ENCODE results near the gene IGDCC3.

IGDCC3 gene

GRCh38 chr15:65361708-65362459, 15.9 kb downstream of the IGDCC3 start:
- H3K4me3 ChIP-seq (ENCODE audit: low read depth, low read length, poor library complexity, severe bottlenecking): no peak overlapping the region
- no peaks in the 10 kb centered on the region for H3K9me2 ChIP-seq (ENCODE audit: low read depth, low read length)
- no peaks in the 10 kb centered on the region for H3K79me2 ChIP-seq (ENCODE audit: insufficient read depth, low read length)
- H3K36me3 ChIP-seq (ENCODE audit: insufficient read depth, low read length): no peaks in the 10 kb centered on the region
- H3K4me1 ChIP-seq (ENCODE audit: insufficient read depth, low read length, severe bottlenecking): no peaks in the 10 kb centered on the region
- H2AFZ ChIP-seq (ENCODE audit: low read length): no peak overlapping the region
- H3K9me3 ChIP-seq (ENCODE audit: low read length): no peaks in the 10 kb centered on the region
- no peak for TF ChIP-seq CTCF (IDR thresholded peaks at IDR 0.05; ENCODE audit: low read length)
- no peak overlapping the region for H3K27ac ChIP-seq (ENCODE audit: low read depth, low read length, poor library complexity, severe bottlenecking)
- H3K9ac ChIP-seq (ENCODE audit: low read length): no peak overlapping the region
- no peak overlapping the region for H3K4me2 ChIP-seq (ENCODE audit: low read length)
- no peaks in the 10 kb centered on the region for H3K27me3 ChIP-seq (ENCODE audit: insufficient read depth, low read length)
- H3F3A ChIP-seq (ENCODE audit: insufficient read depth, low read length): no peaks in the 10 kb centered on the region
- no peaks in the 10 kb centered on the region for H4K20me1 ChIP-seq (ENCODE audit: insufficient read depth, low read length)

GRCh38 chr15:65360506-65360905, 17.3 kb downstream of the IGDCC3 start:
- no peaks in the 10 kb centered on the region for H4K20me1 ChIP-seq (ENCODE audit: insufficient read depth, low read length)
- H3K9me3 ChIP-seq (ENCODE audit: low read length): no peaks in the 10 kb centered on the region
- H3K9me2 ChIP-seq (ENCODE audit: low read depth, low read length): no peaks in the 10 kb centered on the region
- H2AFZ ChIP-seq (ENCODE audit: low read length): no peak overlapping the region
- no peak overlapping the region for H3K4me3 ChIP-seq (ENCODE audit: low read depth, low read length, poor library complexity, severe bottlenecking)
- H3F3A ChIP-seq (ENCODE audit: insufficient read depth, low read length): no peaks in the 10 kb centered on the region
- no peak overlapping the region for H3K27ac ChIP-seq (ENCODE audit: low read depth, low read length, poor library complexity, severe bottlenecking)
- no peaks in the 10 kb centered on the region for H3K79me2 ChIP-seq (ENCODE audit: insufficient read depth, low read length)
- TF ChIP-seq EZH2 (IDR thresholded peaks at IDR 0.05; ENCODE audit: borderline replicate concordance, low read length): no peak
- no peak for TF ChIP-seq CTCF (IDR thresholded peaks at IDR 0.05; ENCODE audit: low read length)
- H3K4me1 ChIP-seq (ENCODE audit: insufficient read depth, low read length, severe bottlenecking): no peaks in the 10 kb centered on the region
- H3K27me3 ChIP-seq (ENCODE audit: insufficient read depth, low read length): no peaks in the 10 kb centered on the region
- no peaks in the 10 kb centered on the region for H3K36me3 ChIP-seq (ENCODE audit: insufficient read depth, low read length)
- H3K4me2 ChIP-seq (ENCODE audit: low read length): no peak overlapping the region
- H3K9ac ChIP-seq (ENCODE audit: low read length): no peak overlapping the region

GRCh38 chr15:65355988-65356353, 21.8 kb downstream of the IGDCC3 start:
- Histone ChIP-seq H3K27ac (ENCODE audit: low read depth, low read length, poor library complexity, severe bottlenecking) (no peak overlapping the region), H3K4me2 (ENCODE audit: low read length) (no peak overlapping the region)

More at GRCh38 chr15:65355988-65356353, 21.8 kb downstream of the IGDCC3 start:
- H3K9me3 ChIP-seq (ENCODE audit: low read length): peaks cover 6% of the 10 kb centered on the region
- H4K20me1 ChIP-seq (ENCODE audit: insufficient read depth, low read length): no peaks in the 10 kb centered on the region
- H3F3A ChIP-seq (ENCODE audit: insufficient read depth, low read length): no peaks in the 10 kb centered on the region
- no peak for TF ChIP-seq CTCF (IDR thresholded peaks at IDR 0.05; ENCODE audit: low read length)
- H3K4me1 ChIP-seq (ENCODE audit: insufficient read depth, low read length, severe bottlenecking): no peaks in the 10 kb centered on the region
- no peaks in the 10 kb centered on the region; the same call in 1 of the 2 replicates for H3K36me3 ChIP-seq (ENCODE audit: insufficient read depth, low read length)
- no peak overlapping the region for H3K9ac ChIP-seq (ENCODE audit: low read length)
- H3K79me2 ChIP-seq (ENCODE audit: insufficient read depth, low read length): no peaks in the 10 kb centered on the region
- no peak overlapping the region for H2AFZ ChIP-seq (ENCODE audit: low read length)
- H3K27me3 ChIP-seq (ENCODE audit: insufficient read depth, low read length): peaks cover 4% of the 10 kb centered on the region; the same call in 1 of the 2 replicates
- H3K9me2 ChIP-seq (ENCODE audit: low read depth, low read length): no peaks in the 10 kb centered on the region
- no peak overlapping the region for H3K4me3 ChIP-seq (ENCODE audit: low read depth, low read length, poor library complexity, severe bottlenecking)
